SK-N-MC (cell line): ENCODE measurements around the gene PAFAH1B2.
"Not testable (repeated sequence)": the region's sequence is repeated elsewhere in the genome, so short reads cannot be mapped to it uniquely, and the experiment has no call there.

ENCODE experiments used
- DNase-seq: peaks from one replicate; pipeline ENCODE4 v3.0.0-alpha.2; 2011; ENCODE audit warnings: low read depth, low spot score
- H3K27ac ChIP-seq: fragments of 200-600 bp; sonication (generic); 2 replicates; pipeline ENCODE4 v1.5.1; 2016; ENCODE audit warnings: mixed run types
- H3K36me3 ChIP-seq: fragments of 200-600 bp; sonication (generic); 2 replicates; pipeline ENCODE4 v1.6.1; 2017; ENCODE audit warnings: antibody characterized with exemption, low read length, mixed read lengths; ENCODE audit not compliant: insufficient read depth
- H3K4me3 ChIP-seq: fragments of 200-600 bp; sonication (generic); 2 replicates; pipeline ENCODE4 v1.5.1; 2016
- H3K9ac ChIP-seq: fragments of 200-600 bp; sonication (generic); 2 replicates; pipeline ENCODE4 v1.8.0; 2017; ENCODE audit warnings: mixed run types, mixed read lengths; ENCODE audit not compliant: insufficient read length
- H3K9me3 ChIP-seq: fragments of 200-600 bp; sonication (generic); 2 replicates; pipeline ENCODE4 v1.6.1; 2017; ENCODE audit warnings: low read depth, mild to moderate bottlenecking, antibody characterized with exemption, low read length, moderate library complexity, mixed read lengths
- EZH2 ChIP-seq: fragments of 200-600 bp; sonication (generic); IDR thresholded peaks from one replicate; pipeline ENCODE4 v1.6.1; 2017; ENCODE audit warnings: antibody characterized with exemption
- FOXP2 ChIP-seq: optimal IDR thresholded peaks from 2 replicates; pipeline ENCODE3; 2011; ENCODE audit warnings: mild to moderate bottlenecking, moderate library complexity; ENCODE audit not compliant: insufficient read depth; ENCODE audit errors: extremely low read length, control extremely low read depth
- POLR2AphosphoS5 ChIP-seq: IDR thresholded peaks from 2 replicates; pipeline ENCODE4 v1.6.1; 2012; ENCODE audit warnings: mild to moderate bottlenecking, low read depth, low read length, borderline replicate concordance

PAFAH1B2 gene

GRCh38 chr11:117099696-117100095, 44.4 kb upstream of the PAFAH1B2 start:
- H3K4me3 ChIP-seq, result no peak overlapping the region
- TF ChIP-seq EZH2, result no peak
- no peak for TF ChIP-seq POLR2AphosphoS5
- no peak for TF ChIP-seq FOXP2
- DNase-seq, result no peak
- no peak overlapping the region for H3K27ac ChIP-seq
- no peaks in the 10 kb centered on the region for H3K36me3 ChIP-seq
- H3K9me3 ChIP-seq, result no peaks in the 10 kb centered on the region
- no peak overlapping the region for H3K9ac ChIP-seq

- DNase-seq, result no peak
- TF ChIP-seq FOXP2 (no peak), POLR2AphosphoS5 (no peak), EZH2 (no peak)
- Histone ChIP-seq H3K9me3 (no peaks in the 10 kb centered on the region), H3K4me3 (no peak overlapping the region), H3K27ac (no peak overlapping the region), H3K36me3 (no peaks in the 10 kb centered on the region), H3K9ac (no peak overlapping the region)
These were observed 43.5 kb upstream of the PAFAH1B2 start for GRCh38 chr11:117100556-117100955.

GRCh38 chr11:117107701-117108590, 36.1 kb upstream of the PAFAH1B2 start:
- H3K27ac ChIP-seq, result no peak overlapping the region
- TF ChIP-seq FOXP2, result no peak
- no peak for TF ChIP-seq EZH2
- TF ChIP-seq POLR2AphosphoS5, result no peak
- H3K9ac ChIP-seq, result no peak overlapping the region
- H3K4me3 ChIP-seq, result no peak overlapping the region
- H3K9me3 ChIP-seq, result no peaks in the 10 kb centered on the region
- no peak for DNase-seq
- no peaks in the 10 kb centered on the region for H3K36me3 ChIP-seq

DNA sequence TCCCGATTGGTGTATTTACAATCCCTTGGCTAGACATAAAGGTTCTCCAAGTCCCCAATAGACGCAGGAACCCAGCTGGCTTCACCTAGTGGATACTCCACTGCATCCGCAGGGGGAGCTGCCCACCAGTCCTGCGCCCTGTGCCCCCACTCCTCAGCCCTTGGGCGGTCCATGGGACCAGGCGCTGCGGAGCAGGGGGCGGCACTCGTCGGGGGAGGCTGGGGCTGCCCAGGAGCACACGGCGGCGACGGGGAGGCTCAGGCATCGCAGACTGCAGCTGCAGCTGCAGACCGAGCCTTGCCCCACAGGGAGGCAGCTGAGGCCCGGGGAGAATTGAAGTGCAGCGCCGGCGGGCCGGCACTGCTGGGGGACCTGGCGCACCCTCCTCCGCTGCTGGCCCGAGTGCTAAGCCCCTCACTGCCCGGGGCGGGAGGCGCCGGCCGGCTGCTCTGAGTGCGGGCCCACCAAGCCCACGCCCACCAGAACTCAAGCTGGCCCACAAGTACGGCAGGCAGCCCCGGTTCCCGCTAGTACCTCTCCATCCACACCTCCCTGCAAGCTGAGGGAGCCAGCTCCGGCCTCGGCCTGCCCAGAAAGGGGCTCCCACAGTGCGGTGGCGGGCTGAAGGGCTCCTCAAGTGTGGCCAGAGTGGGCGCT, 33.7 kb upstream of the PAFAH1B2 start:
- no peak for DNase-seq
- H3K36me3 ChIP-seq, result no peaks in the 10 kb centered on the region
- H3K9me3 ChIP-seq, result no peaks in the 10 kb centered on the region
- no peak overlapping the region for H3K4me3 ChIP-seq
- TF ChIP-seq EZH2, result no peak
- no peak for TF ChIP-seq FOXP2
- no peak for TF ChIP-seq POLR2AphosphoS5
- H3K27ac ChIP-seq, result no peak overlapping the region
- no peak overlapping the region for H3K9ac ChIP-seq

DNA sequence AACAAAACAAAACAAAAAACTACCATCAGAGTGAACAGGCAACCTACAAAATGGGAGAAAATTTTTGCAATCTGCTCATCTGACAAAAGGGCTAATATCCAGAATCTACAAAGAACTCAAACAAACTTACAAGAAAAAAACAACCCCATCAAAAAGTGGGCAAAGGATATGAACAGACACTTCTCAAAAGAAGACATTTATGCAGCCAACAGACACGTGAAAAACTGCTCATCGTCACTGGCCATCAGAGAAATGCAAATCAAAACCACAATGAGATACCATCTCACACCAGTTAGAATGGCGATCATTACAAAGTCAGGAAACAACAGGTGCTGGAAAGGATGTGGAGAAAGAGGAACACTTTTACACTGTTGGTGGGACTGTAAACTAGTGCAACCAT, 31.6 kb upstream of the PAFAH1B2 start:
- not testable (repeated sequence) for DNase-seq, H3K9ac ChIP-seq, H3K4me3 ChIP-seq, H3K27ac ChIP-seq, H3K9me3 ChIP-seq, H3K36me3 ChIP-seq

DNA sequence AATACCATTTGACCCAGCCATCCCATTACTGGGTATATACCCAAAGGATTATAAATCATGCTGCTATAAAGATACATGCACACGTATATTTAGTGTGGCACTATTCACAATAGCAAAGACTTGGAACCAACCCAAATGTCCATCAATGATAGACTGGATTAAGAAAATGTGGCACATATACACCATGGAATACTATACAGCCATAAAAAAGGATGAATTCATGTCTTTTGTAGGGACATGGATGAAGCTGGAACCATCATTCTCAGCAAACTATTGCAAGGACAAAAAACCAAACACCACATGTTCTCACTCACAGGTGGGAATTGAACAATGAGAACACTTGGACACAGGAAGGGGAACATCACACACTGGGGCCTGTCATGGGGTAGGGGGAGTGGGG, 31.1 kb upstream of the PAFAH1B2 start:
- DNase-seq, H3K9me3 ChIP-seq, H3K36me3 ChIP-seq, H3K9ac ChIP-seq, H3K4me3 ChIP-seq, H3K27ac ChIP-seq: not testable (repeated sequence)

DNA sequence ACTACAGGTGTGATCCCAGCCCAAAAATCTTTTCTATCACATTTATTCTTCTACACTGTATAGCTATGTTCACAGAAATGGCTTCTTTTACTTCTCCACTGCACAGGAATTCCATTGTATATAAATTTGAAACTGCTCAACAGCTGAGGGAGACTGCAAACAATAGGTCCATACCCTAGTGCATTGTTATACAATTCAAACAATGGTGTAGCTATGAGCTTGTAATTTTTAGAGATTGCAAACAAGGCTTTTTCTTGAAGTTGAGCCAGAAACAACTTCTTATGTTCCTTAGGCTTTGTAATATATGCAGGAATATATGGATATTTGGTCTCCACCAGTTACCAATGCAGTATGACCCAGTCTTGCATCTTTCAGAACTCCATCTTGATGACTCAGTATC, 26.4 kb upstream of the PAFAH1B2 start:
- no peak for DNase-seq
- no peaks in the 10 kb centered on the region for H3K36me3 ChIP-seq
- TF ChIP-seq POLR2AphosphoS5 (no peak), EZH2 (no peak), FOXP2 (no peak)
- no peak overlapping the region for H3K9ac ChIP-seq
- no peak overlapping the region for H3K27ac ChIP-seq
- no peaks in the 10 kb centered on the region for H3K9me3 ChIP-seq
- H3K4me3 ChIP-seq, result no peak overlapping the region

- no peak overlapping the region for H3K9ac ChIP-seq
- H3K36me3 ChIP-seq, result no peaks in the 10 kb centered on the region
- no peak overlapping the region for H3K4me3 ChIP-seq
- no peak overlapping the region for H3K27ac ChIP-seq
- no peak for DNase-seq
- TF ChIP-seq FOXP2, result no peak
- no peak for TF ChIP-seq EZH2
- no peak for TF ChIP-seq POLR2AphosphoS5
- no peaks in the 10 kb centered on the region for H3K9me3 ChIP-seq
These were observed 22.9 kb upstream of the PAFAH1B2 start for GRCh38 chr11:117121176-117121575.

DNA sequence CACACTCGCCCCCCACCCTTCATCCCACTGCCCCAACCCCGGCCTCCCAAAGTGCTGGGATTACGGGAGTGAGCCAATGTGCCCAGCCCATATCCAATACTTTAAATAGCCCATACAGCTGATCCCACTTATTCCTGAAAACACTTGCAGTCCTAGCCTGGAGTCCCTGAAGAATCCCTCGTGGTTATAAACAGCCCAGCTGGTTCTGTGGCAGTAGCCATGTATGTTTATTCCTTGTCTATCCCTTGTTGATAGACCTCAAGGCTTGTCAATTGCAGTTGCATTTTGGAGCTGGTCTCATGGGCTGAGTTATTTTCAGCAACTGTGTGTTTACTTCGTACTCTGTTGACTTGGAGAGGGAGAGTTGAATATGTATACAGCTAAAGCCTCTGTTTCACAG, 21.5 kb upstream of the PAFAH1B2 start:
- TF ChIP-seq FOXP2, result no peak
- no peak for TF ChIP-seq POLR2AphosphoS5
- no peak for TF ChIP-seq EZH2
- Histone ChIP-seq H3K4me3 (no peak overlapping the region), H3K27ac (no peak overlapping the region), H3K36me3 (no peaks in the 10 kb centered on the region), H3K9me3 (no peaks in the 10 kb centered on the region), H3K9ac (no peak overlapping the region)
- no peak for DNase-seq
